HepG2 (cell line): ENCODE data around the gene TTPAL. TPM values are rescaled to one million over a fixed set of nuclear protein-coding genes. Genes with fewer than 3 reads are reported as not detected.

Experiments used
- ATAC-seq: fragments of 200-7000 bp; cut with Tn5 transposase; 3 replicates; pipeline ENCODE4 v1.9.1; 2020; ENCODE audit warnings: mild to moderate bottlenecking, moderate library complexity
- BruUV-seq: library from RNA; stranded (reverse); fragments of 400-500 nt; replicated peaks from 2 replicates; lab custom pipeline; 2021; lab: Mats Ljungman, UMichigan
- CTCF ChIA-PET: fragments of 300-600 bp; formaldehyde crosslinking; extraction: SDS; loops from one replicate; lab custom pipeline; 2021; ENCODE audit warnings: low total read pairs, inconsistent platforms, low intra/inter-chr PET ratio; lab: Yijun Ruan, JAX
- POLR2A ChIA-PET: fragments of 350-600 bp; sonication (Branson Sonifier 250); formaldehyde crosslinking; loops from one replicate; lab custom pipeline; 2020; ENCODE audit warnings: antibody characterized with exemption, inconsistent platforms; lab: Yijun Ruan, JAX
- DNase-seq: peaks from one replicate; pipeline ENCODE4 v3.0.0-alpha.2; 2015; ENCODE audit warnings: low spot score
- FAIRE-seq: peaks from 3 replicates; lab custom pipeline; 2011; peaks lifted over from hg19 to GRCh38; lab: Jason Lieb, UNC
- H2AFZ ChIP-seq: one replicate; pipeline ENCODE4 v1.6.1; 2011; ENCODE audit warnings: low read length, inconsistent platforms
- H3K27ac ChIP-seq: fragments of 300-600 bp; 3 replicates; pipeline ENCODE4 v1.8.0; 2011; ENCODE audit warnings: mixed run types, mild to moderate bottlenecking, mixed read lengths, low read length, inconsistent platforms; ENCODE audit not compliant: insufficient read depth; ENCODE audit errors: extremely low read length
- H3K27me3 ChIP-seq, 2 experiments: fragments of 200-600 bp in 1 of 2; 2 replicates in 1 of 2; 3 replicates in 1 of 2; pipeline versions ENCODE4 v1.6.0 to v1.8.0; 2011; ENCODE audit warnings: low read length in 2 of 2, mild to moderate bottlenecking in 2 of 2, moderate library complexity in 2 of 2, inconsistent platforms in 1 of 2; ENCODE audit not compliant: insufficient read depth in 2 of 2, control insufficient read depth in 1 of 2
- H3K36me3 ChIP-seq, 2 experiments: fragments of 200-600 bp in 1 of 2; replicated peaks in 1 of 2; 2 replicates in 1 of 2; 3 replicates in 1 of 2; pipeline versions ENCODE4 v1.5.1 to v1.8.0; 2011; ENCODE audit warnings: low read length in 2 of 2, inconsistent platforms in 1 of 2; ENCODE audit not compliant: insufficient read depth in 2 of 2, control insufficient read depth in 1 of 2
- H3K4me1 ChIP-seq: 2 replicates; pipeline ENCODE4 v1.5.1; 2012; ENCODE audit warnings: low read length, inconsistent platforms; ENCODE audit not compliant: insufficient read depth
- H3K4me2 ChIP-seq: 2 replicates; pipeline ENCODE4 v1.6.0; 2011; ENCODE audit warnings: low read depth, low read length, inconsistent platforms
- H3K4me3 ChIP-seq, 3 experiments: fragments of 200-600 bp in 1 of 3; sonication (generic), shearing (Covaris generic) in 1 of 3; replicated peaks in 1 of 3; 2 replicates each; pipeline ENCODE4 v1.5.1; 2011 to 2016; ENCODE audit warnings: low read length in 3 of 3, inconsistent platforms in 2 of 3, low read depth in 2 of 3, mild to moderate bottlenecking in 2 of 3, control low read depth in 1 of 3, mixed read lengths in 1 of 3; ENCODE audit not compliant: insufficient read depth in 1 of 3
- H3K79me2 ChIP-seq: one replicate; pipeline ENCODE4 v1.6.1; 2011; ENCODE audit warnings: low read length, inconsistent platforms; ENCODE audit not compliant: insufficient read depth
- H3K9ac ChIP-seq: 2 replicates; pipeline ENCODE4 v1.6.0; 2011; ENCODE audit warnings: mild to moderate bottlenecking, low read depth, low read length, inconsistent platforms; ENCODE audit not compliant: insufficient read depth
- H3K9me3 ChIP-seq: 2 replicates; pipeline ENCODE4 v1.5.1; 2012; ENCODE audit warnings: mild to moderate bottlenecking, low read length
- H4K20me1 ChIP-seq: 2 replicates; pipeline ENCODE4 v1.6.0; 2011; ENCODE audit warnings: inconsistent platforms, mild to moderate bottlenecking, low read length, moderate library complexity; ENCODE audit not compliant: insufficient read depth
- BCL6 ChIP-seq: IDR thresholded peaks from 2 replicates; pipeline ENCODE4 v1.6.1; 2016; ENCODE audit warnings: missing genetic modification reagents, missing compliant biosample characterization
- CHD4 ChIP-seq: fragments of 200-600 bp; sonication (generic); IDR thresholded peaks from 2 replicates; pipeline ENCODE4 v1.7.0; 2017; ENCODE audit warnings: mild to moderate bottlenecking, low read length, borderline replicate concordance
- FOXO4 ChIP-seq: sonication (generic); formaldehyde crosslinking; conservative IDR thresholded peaks from 2 replicates; pipeline ENCODE4 v1.8.1; 2023; ENCODE audit warnings: missing genetic modification reagents
- HMGA1 ChIP-seq: sonication (generic); formaldehyde crosslinking; conservative IDR thresholded peaks from 2 replicates; pipeline ENCODE4 v1.4.0; 2020; ENCODE audit warnings: missing genetic modification reagents
- MAFF ChIP-seq: IDR thresholded peaks from 2 replicates; pipeline ENCODE4 v1.6.1; 2011; ENCODE audit warnings: low read depth, low read length, improper control_type of control experiment
- MAFK ChIP-seq, 2 experiments: IDR thresholded peaks in 1 of 2; conservative IDR thresholded peaks in 1 of 2; 2 replicates each; pipeline ENCODE4 v1.6.1; 2011; ENCODE audit warnings: improper control_type of control experiment in 2 of 2, low read length in 2 of 2
- MATR3 ChIP-seq: sonication (generic); formaldehyde crosslinking; IDR thresholded peaks from 2 replicates; pipeline ENCODE4 v1.4.0; 2020; ENCODE audit warnings: missing genetic modification reagents
- PHB2 ChIP-seq: fragments of 450-650 bp; IDR thresholded peaks from 2 replicates; pipeline ENCODE4 v1.6.1; 2018; ENCODE audit not compliant: partially characterized antibody
- SUZ12 ChIP-seq: fragments of 150-350 bp; IDR thresholded peaks from 2 replicates; pipeline ENCODE4 v1.6.1; 2014; ENCODE audit warnings: low read depth, low read length
- ZC3H13 ChIP-seq: sonication (generic); formaldehyde crosslinking; IDR thresholded peaks from 2 replicates; pipeline ENCODE4 v1.8.1; 2023; ENCODE audit warnings: mild to moderate bottlenecking, missing genetic modification reagents, moderate library complexity
- ZFP41 ChIP-seq: sonication (generic); formaldehyde crosslinking; IDR thresholded peaks from 2 replicates; pipeline ENCODE4 v1.4.0; 2020; ENCODE audit warnings: mild to moderate bottlenecking, missing genetic modification reagents, borderline replicate concordance
- ZNF280B ChIP-seq: sonication (generic); formaldehyde crosslinking; IDR thresholded peaks from 2 replicates; pipeline ENCODE4 v1.5.0; 2020; ENCODE audit warnings: missing genetic modification reagents, mild to moderate bottlenecking, borderline replicate concordance
- ZNF597 ChIP-seq: sonication (generic); formaldehyde crosslinking; IDR thresholded peaks from 2 replicates; pipeline ENCODE4 v1.5.0; 2020; ENCODE audit warnings: missing genetic modification reagents
- ZNF740 ChIP-seq: sonication (generic); formaldehyde crosslinking; IDR thresholded peaks from 2 replicates; pipeline ENCODE4 v1.4.0; 2020; ENCODE audit warnings: missing genetic modification reagents
- ZNF883 ChIP-seq: sonication (generic); formaldehyde crosslinking; IDR thresholded peaks from 2 replicates; pipeline ENCODE4 v1.5.1; 2020; ENCODE audit warnings: mild to moderate bottlenecking, missing genetic modification reagents; ENCODE audit errors: not compliant biosample characterization
- ZSCAN12 ChIP-seq: sonication (generic); formaldehyde crosslinking; IDR thresholded peaks from 2 replicates; pipeline ENCODE4 v1.9.0; 2021; ENCODE audit warnings: mild to moderate bottlenecking, missing genetic modification reagents
- ZSCAN21 ChIP-seq: sonication (generic); formaldehyde crosslinking; IDR thresholded peaks from 2 replicates; pipeline ENCODE4 v1.8.0; 2022; ENCODE audit warnings: mild to moderate bottlenecking, missing genetic modification reagents, moderate library complexity, borderline replicate concordance
- WGBS: methylation state at CpG from one replicate; pipeline ENCODE4 v1.1.6; 2017; ENCODE audit warnings: low lambda C conversion rate; 5-methylcytosine and 5-hydroxymethylcytosine counted together
- in situ Hi-C: cut with HindIII; loops from 2 replicates; pipeline ENCODE4 v1.10.0; 2017; ENCODE audit warnings: low pct_unique_long_range_greater_than_20kb; ENCODE audit not compliant: extremely low pct_ligation_motif_present
- intact Hi-C: fragments of 100-400 bp; cut with micrococcal nuclease; formaldehyde crosslinking; loops from one replicate; pipeline ENCODE4 v1.10.0; 2022; ENCODE audit not compliant: unreplicated experiment
- polyA plus RNA-seq, 8 experiments: library from polyadenylated mRNA; depleted of rRNA in 3 of 8; stranded (reverse) in 7 of 8; unstranded in 1 of 8; fragments of >200 nt; fragmentation: Illumina TruSeq in 4 of 8; extraction: Trizol in 4 of 8; gene quantifications; 2 replicates each; pipeline versions ENCODE4 v1.2.1 to v1.2.3, GENCODE V29; 2011 to 2016; ENCODE audit warnings: low read depth in 4 of 8, missing spikeins in 1 of 8, mixed read lengths in 1 of 8; ENCODE audit not compliant: insufficient read depth in 1 of 8
- total RNA-seq, 5 experiments: library from RNA; depleted of rRNA; stranded (reverse); fragments of >200 nt; fragmentation: Illumina TruSeq; extraction: Trizol; gene quantifications; 2 replicates each; pipeline ENCODE4 v1.2.3, GENCODE V29; 2016; ENCODE audit warnings: low read depth in 1 of 5

TTPAL gene
- total and polyA plus RNA-seq, 2 of the 13 experiments (the other 11 are each of a cell fraction or from before 2014, with no cell fraction given), result 4.3 to 18.8 TPM

- TF ChIP-seq ZSCAN12 (CRISPR knock-in tag) (no peak), ZSCAN21 (CRISPR knock-in tag) (no peak), ZFP41 (no peak), SUZ12 (no peak), ZNF740 (CRISPR knock-in tag) (no peak), ZNF597 (CRISPR knock-in tag) (no peak), BCL6 (CRISPR knock-in tag) (no peak), FOXO4 (CRISPR knock-in tag) (no peak)
Measured at GRCh38 chr20:44501448-44501847, 25.8 kb downstream of the TTPAL start (continued).

- CTCF ChIA-PET, result no interaction called here
Measured at GRCh38 chr20:44502968-44503367, 27.3 kb downstream of the TTPAL start.

More at GRCh38 chr20:44502968-44503367, 27.3 kb downstream of the TTPAL start:
- TF ChIP-seq MAFK (conservative IDR thresholded peaks at IDR 0.05 in 1 of 2, IDR thresholded peaks at IDR 0.05 in 1 of 2; ENCODE audit: low read length in 2 of 2) (peak; percentile 85 to 89), MATR3 (CRISPR knock-in tag) (no peak), ZNF280B (CRISPR knock-in tag) (no peak), ZNF883 (CRISPR knock-in tag) (no peak), CHD4 (no peak), HMGA1 (CRISPR knock-in tag) (no peak), ZC3H13 (CRISPR knock-in tag) (no peak), PHB2 (no peak), MAFF (peak; percentile 83)
- intact Hi-C loops (no loop called here), in situ Hi-C loops (no loop called here)
- H3K9ac ChIP-seq, result no peak overlapping the region
- H3K27ac ChIP-seq, result no peak overlapping the region
- no peak for ATAC-seq
- H3K4me1 ChIP-seq, result peaks cover 23% of the 10 kb centered on the region
- WGBS, result 97% methylated on average over 1 of the region's 1 CpG
- POLR2A ChIA-PET, result interaction anchor here (1.5 kb wide), 1 partner anchor 23 kb away, joined by 3 read pairs; no protein-coding TSS in a partner anchor
- no peaks in the 10 kb centered on the region for H3K9me3 ChIP-seq
- H4K20me1 ChIP-seq, result no peaks in the 10 kb centered on the region
- no peaks in the 10 kb centered on the region for H3K27me3 ChIP-seq
- no peak for FAIRE-seq
- no peak for DNase-seq
- H3K4me2 ChIP-seq, result no peak overlapping the region
- H3K79me2 ChIP-seq, result no peaks in the 10 kb centered on the region
- no TSS peak for BruUV-seq
- H3K36me3 ChIP-seq, result peaks cover 37 to 78% of the 10 kb centered on the region in 2 experiments
- no peak overlapping the region for H3K4me3 ChIP-seq
- no peak overlapping the region for H2AFZ ChIP-seq
